ENCODE results near the gene GRIK3.

Gene GRIK3

GRCh38 chr1:36981771-36982622, 52.3 kb downstream of the GRIK3 start:
- DNase-seq (ENCODE audit: low spot score in 2 of 2) (no peak), ATAC-seq (replicated peaks; ENCODE audit: extremely low read depth, poor library complexity, severe bottlenecking) (no peak)
- no peaks in the 10 kb centered on the region for H3K9me3 Mint-ChIP-seq
- no peak overlapping the region for H3K4me3 Mint-ChIP-seq
- H3K36me3 Mint-ChIP-seq (ENCODE audit: insufficient read depth) = no peaks in the 10 kb centered on the region
- H3K27ac Mint-ChIP-seq (ENCODE audit: low read depth) = no peak overlapping the region
- no peaks in the 10 kb centered on the region for H3K4me1 Mint-ChIP-seq
- H3K27me3 Mint-ChIP-seq = peaks cover 67% of the 10 kb centered on the region

GRCh38 chr1:36981126-36981525, 53.2 kb downstream of the GRIK3 start:
- ATAC-seq (replicated peaks; ENCODE audit: extremely low read depth, poor library complexity, severe bottlenecking) = no peak
- Mint-ChIP-seq H3K4me1 (no peaks in the 10 kb centered on the region), H3K27me3 (peaks cover 67% of the 10 kb centered on the region), H3K27ac (ENCODE audit: low read depth) (no peak overlapping the region), H3K36me3 (ENCODE audit: insufficient read depth) (no peaks in the 10 kb centered on the region), H3K9me3 (no peaks in the 10 kb centered on the region), H3K4me3 (no peak overlapping the region)
- DNase-seq (ENCODE audit: low spot score in 2 of 2) = no peak

GRCh38 chr1:36977731-36978406, 56.4 kb downstream of the GRIK3 start:
- H3K9me3 Mint-ChIP-seq = no peaks in the 10 kb centered on the region
- DNase-seq (ENCODE audit: low spot score in 2 of 2) (no peak), ATAC-seq (replicated peaks; ENCODE audit: extremely low read depth, poor library complexity, severe bottlenecking) (no peak)
- peaks cover 67% of the 10 kb centered on the region for H3K27me3 Mint-ChIP-seq
- no peaks in the 10 kb centered on the region for H3K36me3 Mint-ChIP-seq (ENCODE audit: insufficient read depth)
- no peaks in the 10 kb centered on the region for H3K4me1 Mint-ChIP-seq
- no peak overlapping the region for H3K27ac Mint-ChIP-seq (ENCODE audit: low read depth)
- no peak overlapping the region for H3K4me3 Mint-ChIP-seq

- no peak overlapping the region for H3K27ac Mint-ChIP-seq (ENCODE audit: low read depth)
- no peaks in the 10 kb centered on the region for H3K4me1 Mint-ChIP-seq
- ATAC-seq (replicated peaks; ENCODE audit: extremely low read depth, poor library complexity, severe bottlenecking) (no peak), DNase-seq (ENCODE audit: low spot score in 2 of 2) (no peak)
- no peaks in the 10 kb centered on the region for H3K36me3 Mint-ChIP-seq (ENCODE audit: insufficient read depth)
- H3K4me3 Mint-ChIP-seq = no peak overlapping the region
- peaks cover 53% of the 10 kb centered on the region for H3K27me3 Mint-ChIP-seq
- no peaks in the 10 kb centered on the region for H3K9me3 Mint-ChIP-seq
Measured at GRCh38 chr1:36975642-36976041, 58.7 kb downstream of the GRIK3 start.

- Mint-ChIP-seq H3K4me1 (no peaks in the 10 kb centered on the region), H3K36me3 (ENCODE audit: insufficient read depth) (no peaks in the 10 kb centered on the region), H3K27ac (ENCODE audit: low read depth) (no peak overlapping the region), H3K27me3 (peaks cover 45% of the 10 kb centered on the region), H3K4me3 (no peak overlapping the region), H3K9me3 (no peaks in the 10 kb centered on the region)
- DNase-seq (ENCODE audit: low spot score in 2 of 2) (no peak), ATAC-seq (replicated peaks; ENCODE audit: extremely low read depth, poor library complexity, severe bottlenecking) (no peak)
Measured at GRCh38 chr1:36973056-36973455, 61.3 kb downstream of the GRIK3 start.

- Mint-ChIP-seq H3K4me1 (no peaks in the 10 kb centered on the region), H3K36me3 (ENCODE audit: insufficient read depth) (no peaks in the 10 kb centered on the region), H3K27me3 (peaks cover 35% of the 10 kb centered on the region), H3K27ac (ENCODE audit: low read depth) (no peak overlapping the region), H3K9me3 (no peaks in the 10 kb centered on the region), H3K4me3 (no peak overlapping the region)
- DNase-seq (ENCODE audit: low spot score in 2 of 2) (no peak), ATAC-seq (replicated peaks; ENCODE audit: extremely low read depth, poor library complexity, severe bottlenecking) (no peak)
Measured at GRCh38 chr1:36971852-36972618, 62.3 kb downstream of the GRIK3 start.

- peaks cover 27% of the 10 kb centered on the region for H3K27me3 Mint-ChIP-seq
Measured at GRCh38 chr1:36968730-36969129, 65.6 kb downstream of the GRIK3 start.

GRCh38 chr1:36966242-36966641, 68.1 kb downstream of the GRIK3 start:
- Mint-ChIP-seq H3K9me3 (no peaks in the 10 kb centered on the region), H3K4me3 (no peak overlapping the region), H3K27ac (ENCODE audit: low read depth) (no peak overlapping the region), H3K27me3 (peaks cover 52% of the 10 kb centered on the region), H3K4me1 (no peaks in the 10 kb centered on the region), H3K36me3 (ENCODE audit: insufficient read depth) (peaks cover 2% of the 10 kb centered on the region)
- ATAC-seq (replicated peaks; ENCODE audit: extremely low read depth, poor library complexity, severe bottlenecking) (no peak), DNase-seq (ENCODE audit: low spot score in 2 of 2) (no peak)

More at GRCh38 chr1:36968730-36969129, 65.6 kb downstream of the GRIK3 start:
- Mint-ChIP-seq H3K4me1 (no peaks in the 10 kb centered on the region), H3K27ac (ENCODE audit: low read depth) (no peak overlapping the region), H3K9me3 (no peaks in the 10 kb centered on the region), H3K36me3 (ENCODE audit: insufficient read depth) (no peaks in the 10 kb centered on the region), H3K4me3 (no peak overlapping the region)
- no peak for ATAC-seq (replicated peaks; ENCODE audit: extremely low read depth, poor library complexity, severe bottlenecking)
- no peak for DNase-seq (ENCODE audit: low spot score in 2 of 2)

GRCh38 chr1:36965275-36966159, 68.8 kb downstream of the GRIK3 start:
- Mint-ChIP-seq H3K9me3 (no peaks in the 10 kb centered on the region), H3K4me3 (no peak overlapping the region), H3K4me1 (no peaks in the 10 kb centered on the region), H3K27me3 (peaks cover 59% of the 10 kb centered on the region), H3K36me3 (ENCODE audit: insufficient read depth) (peaks cover 2% of the 10 kb centered on the region), H3K27ac (ENCODE audit: low read depth) (no peak overlapping the region)
- no peak for ATAC-seq (replicated peaks; ENCODE audit: extremely low read depth, poor library complexity, severe bottlenecking)
- DNase-seq (ENCODE audit: low spot score in 2 of 2) = no peak

- DNase-seq (ENCODE audit: low spot score in 2 of 2) (no peak), ATAC-seq (replicated peaks; ENCODE audit: extremely low read depth, poor library complexity, severe bottlenecking) (no peak)
- H3K4me1 Mint-ChIP-seq = no peaks in the 10 kb centered on the region
- no peak overlapping the region for H3K4me3 Mint-ChIP-seq
- H3K27me3 Mint-ChIP-seq = peaks cover 63% of the 10 kb centered on the region
- peaks cover 2% of the 10 kb centered on the region for H3K36me3 Mint-ChIP-seq (ENCODE audit: insufficient read depth)
- H3K9me3 Mint-ChIP-seq = no peaks in the 10 kb centered on the region
- H3K27ac Mint-ChIP-seq (ENCODE audit: low read depth) = no peak overlapping the region
Measured at GRCh38 chr1:36964830-36965229, 69.5 kb downstream of the GRIK3 start.

GRCh38 chr1:36963006-36963405, 71.3 kb downstream of the GRIK3 start:
- Mint-ChIP-seq H3K4me1 (no peaks in the 10 kb centered on the region), H3K9me3 (no peaks in the 10 kb centered on the region), H3K4me3 (no peak overlapping the region), H3K27me3 (peaks cover 50% of the 10 kb centered on the region), H3K27ac (ENCODE audit: low read depth) (no peak overlapping the region), H3K36me3 (ENCODE audit: insufficient read depth) (peaks cover 2% of the 10 kb centered on the region)
- DNase-seq (ENCODE audit: low spot score in 2 of 2) (no peak), ATAC-seq (replicated peaks; ENCODE audit: extremely low read depth, poor library complexity, severe bottlenecking) (no peak)

- peaks cover 2% of the 10 kb centered on the region for H3K36me3 Mint-ChIP-seq (ENCODE audit: insufficient read depth)
Measured at GRCh38 chr1:36961062-36961615, 73.2 kb downstream of the GRIK3 start.

More at GRCh38 chr1:36961062-36961615, 73.2 kb downstream of the GRIK3 start:
- Mint-ChIP-seq H3K4me3 (no peak overlapping the region), H3K4me1 (no peaks in the 10 kb centered on the region), H3K9me3 (no peaks in the 10 kb centered on the region), H3K27me3 (peaks cover 50% of the 10 kb centered on the region), H3K27ac (ENCODE audit: low read depth) (no peak overlapping the region)
- ATAC-seq (replicated peaks; ENCODE audit: extremely low read depth, poor library complexity, severe bottlenecking) (no peak), DNase-seq (ENCODE audit: low spot score in 2 of 2) (no peak)
